HepG2 (cell line): ENCODE results near the gene NPIPB12.
"Not testable (repeated sequence)": the region's sequence is repeated elsewhere in the genome, so short reads cannot be mapped to it uniquely, and the experiment has no call there.

Experiments used
- MAX ChIP-seq: IDR thresholded peaks from 2 replicates; pipeline ENCODE4 v1.6.1; 2012; ENCODE audit warnings: inconsistent platforms
- POGZ ChIP-seq: sonication (generic); formaldehyde crosslinking; IDR thresholded peaks from 2 replicates; pipeline ENCODE4 v1.4.0; 2020; ENCODE audit warnings: mild to moderate bottlenecking, missing genetic modification reagents
- PREB ChIP-seq: sonication (generic); formaldehyde crosslinking; IDR thresholded peaks from 2 replicates; pipeline ENCODE4 v1.4.0; 2020; ENCODE audit warnings: missing genetic modification reagents
- ZBTB20 ChIP-seq: sonication (generic); formaldehyde crosslinking; IDR thresholded peaks from 2 replicates; pipeline ENCODE4 v1.8.1; 2023; ENCODE audit warnings: missing genetic modification reagents, low read depth, mild to moderate bottlenecking, borderline replicate concordance
- ZFX ChIP-seq: sonication (generic); formaldehyde crosslinking; IDR thresholded peaks from 2 replicates; pipeline ENCODE4 v1.4.0; 2020; ENCODE audit warnings: mild to moderate bottlenecking, low read depth, missing genetic modification reagents, moderate library complexity
- ZNF549 ChIP-seq: sonication (generic); formaldehyde crosslinking; IDR thresholded peaks from 2 replicates; pipeline ENCODE4 v1.5.0; 2020; ENCODE audit warnings: missing genetic modification reagents
- ZNF616 ChIP-seq: sonication (generic); formaldehyde crosslinking; IDR thresholded peaks from 2 replicates; pipeline ENCODE4 v1.5.0; 2020; ENCODE audit warnings: low read depth, mild to moderate bottlenecking, missing genetic modification reagents
- ZNF644 ChIP-seq: IDR thresholded peaks from 2 replicates; pipeline ENCODE4 v1.6.1; 2016; ENCODE audit warnings: low read depth

- not testable (repeated sequence) for TF ChIP-seq ZNF644 (CRISPR knock-in tag); ZFX (CRISPR knock-in tag); ZNF616 (CRISPR knock-in tag); MAX; POGZ (CRISPR knock-in tag); PREB (CRISPR knock-in tag); ZBTB20 (CRISPR knock-in tag); ZNF549 (CRISPR knock-in tag)
Observed at GRCh38 chr16:29467654-29468366, 38.4 kb downstream of the NPIPB12 start.
